ENCODE results near the gene RAB19. TPM values are rescaled to one million over a fixed set of nuclear protein-coding genes. Genes with fewer than 3 reads are reported as not detected.

RAB19 gene
- total and polyA plus RNA-seq, 10 of the 15 experiments (the other 5 are each of a cell fraction or from before 2014, with no cell fraction given), result 0.14 to 1.0 (median 0.23) TPM; not detected in 5

GRCh38 chr7:140397784-140398750 is 5.8 kb upstream of the RAB19 start, which contains the start of gene SLC37A3 (continued):
- TF ChIP-seq KDM1A (IDR thresholded peaks at IDR 0.05; ENCODE audit: borderline replicate concordance) (no peak), IKZF2 (IDR thresholded peaks at IDR 0.05) (no peak), USF2 (IDR thresholded peaks at IDR 0.05; ENCODE audit: borderline replicate concordance, low read depth, low read length) (peak; percentile 90), CREM (IDR thresholded peaks at IDR 0.05; ENCODE audit: low read depth) (peak; percentile 77), MXI1 (IDR thresholded peaks at IDR 0.05; ENCODE audit: low read depth, low read length) (peak; percentile 58; the same call in 1 of the 2 replicates), RCOR1 (conservative IDR thresholded peaks at IDR 0.05; ENCODE audit: low read depth, low read length) (no peak), NR2C1 (IDR thresholded peaks at IDR 0.05) (peak; percentile 48), BHLHE40 (IDR thresholded peaks at IDR 0.05; ENCODE audit: borderline replicate concordance in 1 of 2, low read depth in 2 of 2, low read length in 1 of 2) (peak in 1 of 2 experiments; percentile 82; a peak in 2 of 4 replicates), YY1 (IDR thresholded peaks at IDR 0.05; ENCODE audit: low read depth, low read length) (peak; percentile 80), ZNF592 (IDR thresholded peaks at IDR 0.05) (no peak), MYC (IDR thresholded peaks at IDR 0.05; ENCODE audit: insufficient read depth, insufficient read length, insufficient replicate concordance, low read length, severe bottlenecking) (no peak), RAD21 (IDR thresholded peaks at IDR 0.05; ENCODE audit: insufficient read depth, low read depth, low read length) (no peak), RELA (IDR thresholded peaks at IDR 0.05; ENCODE audit: borderline replicate concordance, partially characterized antibody) (peak; percentile 54), SREBF1 (IDR thresholded peaks at IDR 0.05; ENCODE audit: low read length) (0 out of 2 replicates have a peak, but pooled peaks have one; percentile 17), POLR2AphosphoS2 (IDR thresholded peaks at IDR 0.05; ENCODE audit: low read depth, low read length) (no peak), LARP7 (IDR thresholded peaks at IDR 0.05) (no peak), SRF (IDR thresholded peaks at IDR 0.05; ENCODE audit: low read depth in 2 of 2, low read length in 2 of 2) (0 out of 4 replicates have a peak, but pooled peaks of 1 of the 2 experiments have one; percentile 34), EGR1 (IDR thresholded peaks at IDR 0.05; ENCODE audit: borderline replicate concordance in 1 of 2, low read depth in 2 of 2, low read length in 2 of 2) (peak in 1 of 2 experiments; percentile 85; a peak in 2 of 3 replicates), SIX5 (IDR thresholded peaks at IDR 0.05; ENCODE audit: low read depth, low read length, severe bottlenecking) (peak; percentile 91), NR2C2 (IDR thresholded peaks at IDR 0.05; ENCODE audit: borderline replicate concordance, control insufficient read depth, insufficient read length, low read depth) (no peak), RAD51 (IDR thresholded peaks at IDR 0.05) (peak; percentile 84), CHD2 (IDR thresholded peaks at IDR 0.05; ENCODE audit: borderline replicate concordance, low read depth, low read length) (0 out of 2 replicates have a peak, but pooled peaks have one; percentile 56), SMAD5 (IDR thresholded peaks at IDR 0.05; ENCODE audit: low read depth) (no peak)
- TF ChIP-seq, protein P1, sequence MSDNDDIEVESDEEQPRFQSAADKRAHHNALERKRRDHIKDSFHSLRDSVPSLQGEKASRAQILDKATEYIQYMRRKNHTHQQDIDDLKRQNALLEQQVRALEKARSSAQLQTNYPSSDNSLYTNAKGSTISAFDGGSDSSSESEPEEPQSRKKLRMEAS (IDR thresholded peaks at IDR 0.05; ENCODE audit: low read depth, low read length), result peak; percentile 96
